ENCODE data around the gene SLC9A2.

Gene SLC9A2

GRCh38 chr2:102619414-102620319 is at the start of gene SLC9A2:
SLC9A2 (plus strand) TSS chr2:102619553; CDS start chr2:102619849, 296 bp downstream.
- DNase-seq (ENCODE audit: low spot score), result peak; percentile 14

GRCh38 chr2:102575888-102576287 is 43.5 kb upstream of the SLC9A2 start:
- DNase-seq (ENCODE audit: low spot score), result no peak

GRCh38 chr2:102578376-102578775 is 41.0 kb upstream of the SLC9A2 start:
- DNase-seq (ENCODE audit: low spot score), result no peak

- no peak for DNase-seq (ENCODE audit: low spot score)
Measured at GRCh38 chr2:102581911-102582310, 37.4 kb upstream of the SLC9A2 start.

- DNase-seq (ENCODE audit: low spot score), result no peak
Measured at GRCh38 chr2:102582845-102583244, 36.5 kb upstream of the SLC9A2 start.

- no peak for DNase-seq (ENCODE audit: low spot score)
Measured at GRCh38 chr2:102585847-102586404, 33.4 kb upstream of the SLC9A2 start.

- no peak for DNase-seq (ENCODE audit: low spot score)
Measured at GRCh38 chr2:102588213-102588939, 31.0 kb upstream of the SLC9A2 start.

- DNase-seq (ENCODE audit: low spot score), result no peak
Measured at GRCh38 chr2:102589444-102589843, 29.9 kb upstream of the SLC9A2 start.

GRCh38 chr2:102591491-102592045 is 27.8 kb upstream of the SLC9A2 start:
- no peak for DNase-seq (ENCODE audit: low spot score)

GRCh38 chr2:102592601-102593000 is 26.8 kb upstream of the SLC9A2 start:
- no peak for DNase-seq (ENCODE audit: low spot score)

GRCh38 chr2:102593516-102593915 is 25.8 kb upstream of the SLC9A2 start:
- DNase-seq (ENCODE audit: low spot score), result no peak

- DNase-seq (ENCODE audit: low spot score), result no peak
Measured at GRCh38 chr2:102594445-102595016, 24.8 kb upstream of the SLC9A2 start.

GRCh38 chr2:102597788-102598187 is 21.6 kb upstream of the SLC9A2 start:
- DNase-seq (ENCODE audit: low spot score), result no peak

- DNase-seq (ENCODE audit: low spot score), result no peak
Measured at GRCh38 chr2:102599486-102599885, 19.9 kb upstream of the SLC9A2 start.

- DNase-seq (ENCODE audit: low spot score), result no peak
Measured at GRCh38 chr2:102601730-102602129, 17.6 kb upstream of the SLC9A2 start.

GRCh38 chr2:102603904-102604303 is 15.4 kb upstream of the SLC9A2 start:
- DNase-seq (ENCODE audit: low spot score), result no peak

GRCh38 chr2:102604769-102605168 is 14.6 kb upstream of the SLC9A2 start:
- DNase-seq (ENCODE audit: low spot score), result no peak

- no peak for DNase-seq (ENCODE audit: low spot score)
Measured at GRCh38 chr2:102606353-102606752, 13.0 kb upstream of the SLC9A2 start.

GRCh38 chr2:102615620-102616436 is 3.5 kb upstream of the SLC9A2 start:
- DNase-seq (ENCODE audit: low spot score), result peak; percentile 61

GRCh38 chr2:102618452-102619413 is 620 bp upstream of the SLC9A2 start:
- DNase-seq (ENCODE audit: low spot score), result no peak

All from germinal center (tissue), 1 donor.